ENCODE results near the gene ZBTB9.

DNA sequence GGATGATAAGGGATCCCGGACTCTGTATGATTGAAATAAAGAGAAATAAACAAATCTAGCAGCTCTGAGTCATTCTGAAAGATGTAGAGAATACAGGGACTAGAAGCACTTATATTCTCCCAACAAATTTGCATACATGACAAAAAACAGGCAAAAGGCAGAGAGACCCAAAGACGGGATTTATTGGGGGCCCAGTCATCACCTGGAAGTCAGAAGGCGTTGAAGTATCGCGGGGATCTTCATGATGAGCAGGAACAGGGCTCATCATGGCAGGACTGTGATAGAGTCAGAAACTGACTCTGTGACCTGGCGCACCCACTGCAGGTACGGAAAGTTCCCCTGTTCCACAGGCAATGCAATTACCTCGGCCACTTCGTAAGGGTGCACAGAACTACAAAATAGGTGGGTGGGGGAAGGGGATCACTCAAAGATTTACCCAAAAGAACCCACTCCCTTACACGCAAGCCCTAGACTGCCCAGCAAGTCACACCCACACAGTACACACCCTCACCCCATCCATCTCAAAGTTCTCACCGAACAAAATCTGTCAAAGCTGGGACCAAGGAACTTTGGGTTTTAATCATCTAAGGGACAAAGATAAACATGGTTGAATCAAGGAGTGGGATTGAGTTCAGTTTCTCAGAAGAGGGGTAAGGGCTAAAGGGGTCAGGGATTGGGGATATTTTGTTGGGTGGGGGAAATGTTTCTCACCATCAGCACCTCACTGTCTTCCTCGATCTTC, 37.8 kb upstream of the ZBTB9 start:
- TF ChIP-seq, protein P1, sequence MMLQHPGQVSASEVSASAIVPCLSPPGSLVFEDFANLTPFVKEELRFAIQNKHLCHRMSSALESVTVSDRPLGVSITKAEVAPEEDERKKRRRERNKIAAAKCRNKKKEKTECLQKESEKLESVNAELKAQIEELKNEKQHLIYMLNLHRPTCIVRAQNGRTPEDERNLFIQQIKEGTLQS (IDR thresholded peaks at IDR 0.05), result no peak
- TF ChIP-seq, protein P2, sequence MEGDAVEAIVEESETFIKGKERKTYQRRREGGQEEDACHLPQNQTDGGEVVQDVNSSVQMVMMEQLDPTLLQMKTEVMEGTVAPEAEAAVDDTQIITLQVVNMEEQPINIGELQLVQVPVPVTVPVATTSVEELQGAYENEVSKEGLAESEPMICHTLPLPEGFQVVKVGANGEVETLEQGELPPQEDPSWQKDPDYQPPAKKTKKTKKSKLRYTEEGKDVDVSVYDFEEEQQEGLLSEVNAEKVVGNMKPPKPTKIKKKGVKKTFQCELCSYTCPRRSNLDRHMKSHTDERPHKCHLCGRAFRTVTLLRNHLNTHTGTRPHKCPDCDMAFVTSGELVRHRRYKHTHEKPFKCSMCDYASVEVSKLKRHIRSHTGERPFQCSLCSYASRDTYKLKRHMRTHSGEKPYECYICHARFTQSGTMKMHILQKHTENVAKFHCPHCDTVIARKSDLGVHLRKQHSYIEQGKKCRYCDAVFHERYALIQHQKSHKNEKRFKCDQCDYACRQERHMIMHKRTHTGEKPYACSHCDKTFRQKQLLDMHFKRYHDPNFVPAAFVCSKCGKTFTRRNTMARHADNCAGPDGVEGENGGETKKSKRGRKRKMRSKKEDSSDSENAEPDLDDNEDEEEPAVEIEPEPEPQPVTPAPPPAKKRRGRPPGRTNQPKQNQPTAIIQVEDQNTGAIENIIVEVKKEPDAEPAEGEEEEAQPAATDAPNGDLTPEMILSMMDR (IDR thresholded peaks at IDR 0.05; ENCODE audit: low read depth, low read length, missing input control), result no peak
- TF ChIP-seq FOXA1 (IDR thresholded peaks at IDR 0.05) (no peak), RAD21 (IDR thresholded peaks at IDR 0.05) (no peak)
